CD4-positive, alpha-beta memory T cell (primary cell): ENCODE measurements around the gene ANKMY1. TPM values are rescaled to one million over a fixed set of nuclear protein-coding genes. Genes with fewer than 3 reads are reported as not detected.
A peak's percentile ranks its signal among the peaks of the same experiment; 100 is the strongest.

Experiments
- CTCF ChIA-PET: fragments of 350-600 bp; sonication (Branson Sonifier 250); formaldehyde crosslinking; loops from one replicate; lab custom pipeline; 2021; ENCODE audit warnings: inconsistent platforms; ENCODE audit not compliant: partially characterized antibody; lab: Charles Lee
- POLR2A ChIA-PET: fragments of 350-600 bp; sonication (Branson Sonifier 250); formaldehyde crosslinking; loops from one replicate; lab custom pipeline; 2021; ENCODE audit not compliant: partially characterized antibody; lab: Charles Lee
- DNase-seq, 5 donors: peaks; one replicate each; pipeline versions ENCODE4 v3.0.0 to v3.0.0-alpha.2; 2020 to 2022; ENCODE audit warnings: mixed read lengths in 1 of 5
- H3K27ac ChIP-seq: one replicate; pipeline ENCODE4 v1.7.0; 2013; ENCODE audit warnings: low read depth, low read length
- H3K27me3 ChIP-seq: 2 replicates; pipeline ENCODE4 v1.7.0; 2013; ENCODE audit warnings: mild to moderate bottlenecking, low read length, moderate library complexity; ENCODE audit not compliant: insufficient read depth
- H3K36me3 ChIP-seq: 2 replicates; pipeline ENCODE4 v1.7.0; 2013; ENCODE audit warnings: mild to moderate bottlenecking, low read length, moderate library complexity; ENCODE audit not compliant: insufficient read depth
- H3K4me1 ChIP-seq: 2 replicates; pipeline ENCODE4 v1.7.0; 2013; ENCODE audit warnings: mild to moderate bottlenecking, low read length, moderate library complexity; ENCODE audit not compliant: insufficient read depth
- H3K4me3 ChIP-seq, 2 donors: one replicate each; pipeline ENCODE4 v1.7.0; 2013; ENCODE audit warnings: low read length in 2 of 2, mild to moderate bottlenecking in 1 of 2
- H3K9me3 ChIP-seq, 2 donors: one replicate each; pipeline ENCODE4 v1.7.0; 2013; ENCODE audit warnings: low read length in 2 of 2, control low read depth in 1 of 2; ENCODE audit not compliant: control insufficient read depth in 1 of 2
- H3K27ac Mint-ChIP-seq, 7 donors: one replicate each; pipeline ENCODE4 v1.8.0; 2020 to 2021; ENCODE audit warnings: mixed read lengths in 7 of 7, mild to moderate bottlenecking in 6 of 7, inconsistent platforms in 3 of 7, moderate library complexity in 3 of 7
- H3K27me3 Mint-ChIP-seq, 2 donors: one replicate each; pipeline ENCODE4 v1.8.0; 2020 to 2021; ENCODE audit warnings: mixed read lengths in 2 of 2
- H3K36me3 Mint-ChIP-seq, 2 donors: one replicate each; pipeline ENCODE4 v1.8.0; 2020 to 2021; ENCODE audit warnings: mixed read lengths in 2 of 2, inconsistent platforms in 1 of 2, mild to moderate bottlenecking in 1 of 2
- H3K4me1 Mint-ChIP-seq, 4 donors: one replicate each; pipeline ENCODE4 v1.8.0; 2020 to 2021; ENCODE audit warnings: mixed read lengths in 4 of 4, mild to moderate bottlenecking in 1 of 4
- H3K4me3 Mint-ChIP-seq, 8 donors: one replicate each; pipeline ENCODE4 v1.8.0; 2020 to 2021; ENCODE audit warnings: mixed read lengths in 8 of 8, mild to moderate bottlenecking in 7 of 8, moderate library complexity in 6 of 8, inconsistent platforms in 3 of 8
- H3K9me3 Mint-ChIP-seq, 8 donors: one replicate each; pipeline ENCODE4 v1.8.0; 2020 to 2021; ENCODE audit warnings: mixed read lengths in 8 of 8, mild to moderate bottlenecking in 5 of 8, inconsistent platforms in 3 of 8, moderate library complexity in 1 of 8
- intact Hi-C: fragments of 100-400 bp; cut with micrococcal nuclease; formaldehyde crosslinking; loops from one replicate; pipeline ENCODE4 v1.15.1; 2023
- polyA plus RNA-seq, 2 donors: library from polyadenylated mRNA; unstranded; fragments of 300-500 nt; fragmentation: Illumina TruSeq; gene quantifications; one replicate each; pipeline ENCODE4 v1.2.3, GENCODE V29; 2021
- total RNA-seq, 2 experiments: library from RNA; stranded (reverse); gene quantifications; one replicate each; pipeline ENCODE4 v1.2.3, GENCODE V29; 2021

Gene ANKMY1
- total and polyA plus RNA-seq, 4 experiments from 2014 or later: 9.4 to 84.8 (median 43.3) TPM

DNA sequence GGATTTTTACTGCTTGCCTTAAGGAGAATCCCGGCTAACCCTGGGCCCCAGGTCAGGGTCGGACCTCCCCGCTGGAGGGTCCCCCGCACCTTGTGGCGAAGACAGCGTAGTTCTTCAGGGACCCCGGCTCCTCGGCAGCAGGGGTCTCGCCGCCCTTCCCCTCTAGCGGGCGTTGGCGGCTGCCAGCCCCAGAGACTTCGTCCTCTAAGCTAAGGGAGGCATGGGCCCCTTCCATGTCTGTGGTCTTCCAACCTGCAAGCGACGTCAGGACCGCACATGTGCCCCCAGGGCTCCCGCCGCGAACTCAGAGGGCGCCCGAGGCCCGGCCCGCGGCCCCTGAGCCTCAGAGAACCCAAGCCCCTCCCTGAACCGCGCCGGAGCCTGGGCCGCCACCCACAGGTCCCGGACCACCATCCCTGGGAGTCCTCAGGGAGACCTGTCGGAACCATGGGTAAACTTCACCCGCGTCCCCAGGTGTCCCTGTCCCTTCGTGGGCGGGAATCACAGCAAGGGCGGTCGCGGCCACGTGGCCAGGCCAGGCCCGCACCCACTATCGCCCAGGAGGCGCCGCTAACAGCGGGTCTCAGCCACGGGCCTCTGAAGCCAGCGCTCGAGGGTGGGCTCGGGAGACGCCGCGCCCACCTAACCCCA is 562 bp downstream of the ANKMY1 start:
- Mint-ChIP-seq H3K9me3 (peaks cover 0 to 3% (median 0%) of the 10 kb centered on the region in 8 donors), H3K4me1 (peaks cover 26 to 53% (median 40%) of the 10 kb centered on the region in 4 donors), H3K27ac (peak overlapping the region in 3 of 7 donors; percentile 32 to 83 (median 42)), H3K36me3 (peaks cover 10 to 35% of the 10 kb centered on the region in 2 donors), H3K4me3 (peak overlapping the region; percentile 47 to 74 (median 53)), H3K27me3 (no peaks in the 10 kb centered on the region)
- Histone ChIP-seq H3K4me1 (peaks cover 50% of the 10 kb centered on the region), H3K36me3 (peaks cover 18% of the 10 kb centered on the region), H3K4me3 (no peak overlapping the region), H3K27ac (no peak overlapping the region), H3K9me3 (no peaks in the 10 kb centered on the region), H3K27me3 (no peaks in the 10 kb centered on the region)
- POLR2A ChIA-PET: interaction anchor here (0.6 to 12.6 kb wide), 3 partner anchors 16 to 1093 kb away, joined by 4 to 249 read pairs (median 13); partner anchors contain the start of genes CAPN10 and RNPEPL1
- intact Hi-C loops: no loop called here
- CTCF ChIA-PET: interaction anchor here (1.1 to 5.2 kb wide), 7 partner anchors 9 to 64 kb away, joined by 3 to 26 read pairs (median 9); partner anchors contain the start of gene CAPN10
- DNase-seq: no peak

GRCh38 chr2:240556553-240557100 is 1.2 kb downstream of the ANKMY1 start:
- POLR2A ChIA-PET: interaction anchor here (0.6 to 12.6 kb wide), 3 partner anchors 16 to 1093 kb away, joined by 4 to 249 read pairs (median 13); partner anchors contain the start of genes CAPN10 and RNPEPL1
- CTCF ChIA-PET: interaction anchor here (0.7 to 5.2 kb wide), 6 partner anchors 10 to 284 kb away, joined by 3 to 26 read pairs (median 11); partner anchors contain the start of gene CAPN10

DNA sequence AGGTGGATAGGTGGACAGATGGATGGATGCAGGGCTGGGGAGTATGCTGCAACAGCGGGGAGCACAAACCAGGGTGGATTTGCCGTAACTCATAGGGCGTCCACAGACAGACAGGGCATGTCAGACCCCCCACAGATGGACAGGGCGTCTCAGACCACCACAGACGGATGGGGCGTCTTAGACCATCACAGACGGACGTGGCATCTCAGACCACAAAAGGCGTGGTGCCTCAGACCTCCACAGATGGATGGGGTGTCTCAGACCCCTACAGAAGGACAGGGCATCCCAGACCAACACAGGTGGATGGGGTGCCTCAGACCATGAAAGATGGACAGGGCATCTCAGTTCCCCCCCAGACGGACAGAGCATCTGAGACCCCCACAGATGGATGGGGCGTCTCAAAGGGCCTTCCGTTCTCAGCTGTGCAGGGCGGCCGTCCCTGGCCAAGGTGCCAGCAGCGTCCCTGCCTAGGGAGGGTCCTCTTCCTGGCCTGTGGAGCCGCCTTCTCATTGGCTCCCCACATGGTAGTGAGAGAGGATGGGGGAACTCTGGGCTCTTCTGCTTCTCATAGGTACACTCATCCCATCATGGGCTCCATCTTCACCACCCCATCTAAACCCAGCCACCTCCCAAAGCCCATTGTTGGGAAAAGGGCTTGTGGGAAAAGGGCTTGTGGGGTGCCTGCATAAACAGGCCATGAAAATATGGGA is 2.1 kb downstream of the ANKMY1 start:
- DNase-seq: no peak
- POLR2A ChIA-PET: interaction anchor here (12.6 kb wide), 1 partner anchor 17 kb away, joined by 249 read pairs; the partner anchor contains the start of gene RNPEPL1
- no peak overlapping the region for H3K4me3 ChIP-seq
- peak overlapping the region in 1 of 7 donors; percentile 60 for H3K27ac Mint-ChIP-seq
- H3K36me3 ChIP-seq: peaks cover 27% of the 10 kb centered on the region
- intact Hi-C loops: loop anchor here (1.0 kb wide), 1 partner anchor 11 kb away; no protein-coding TSS in a partner anchor
- H3K27me3 ChIP-seq: no peaks in the 10 kb centered on the region
- H3K27ac ChIP-seq: no peak overlapping the region
- CTCF ChIA-PET: interaction anchor here (1.4 to 5.2 kb wide), 4 partner anchors 10 to 41 kb away, joined by 3 to 26 read pairs (median 21); partner anchors contain the start of gene CAPN10
- peaks cover 19 to 41% of the 10 kb centered on the region in 2 donors for H3K36me3 Mint-ChIP-seq
- H3K27me3 Mint-ChIP-seq: no peaks in the 10 kb centered on the region
- H3K4me1 Mint-ChIP-seq: peaks cover 21 to 44% (median 28%) of the 10 kb centered on the region in 4 donors
- H3K4me3 Mint-ChIP-seq: peak overlapping the region in 2 of 8 donors; percentile 39 to 51
- H3K9me3 ChIP-seq: no peaks in the 10 kb centered on the region
- peaks cover 0 to 4% (median 0%) of the 10 kb centered on the region in 8 donors for H3K9me3 Mint-ChIP-seq
- H3K4me1 ChIP-seq: peaks cover 39% of the 10 kb centered on the region

More at GRCh38 chr2:240556553-240557100, 1.2 kb downstream of the ANKMY1 start:
- Mint-ChIP-seq H3K4me1 (peaks cover 24 to 51% (median 35%) of the 10 kb centered on the region in 4 donors), H3K36me3 (peaks cover 14 to 39% of the 10 kb centered on the region in 2 donors), H3K9me3 (peaks cover 0 to 3% (median 0%) of the 10 kb centered on the region in 8 donors), H3K27ac (peak overlapping the region in 6 of 7 donors; percentile 4 to 83 (median 37)), H3K4me3 (peak overlapping the region; percentile 47 to 74 (median 53)), H3K27me3 (no peaks in the 10 kb centered on the region)
- intact Hi-C loops: loop anchor here (1.0 kb wide), 1 partner anchor 10 kb away; no protein-coding TSS in a partner anchor
- Histone ChIP-seq H3K27me3 (no peaks in the 10 kb centered on the region), H3K4me3 (no peak overlapping the region), H3K36me3 (peaks cover 23% of the 10 kb centered on the region), H3K9me3 (no peaks in the 10 kb centered on the region), H3K4me1 (peaks cover 44% of the 10 kb centered on the region), H3K27ac (no peak overlapping the region)
- DNase-seq: peak; percentile 68 to 77 (median 73)

GRCh38 chr2:240554767-240555493 is 2.9 kb downstream of the ANKMY1 start:
- POLR2A ChIA-PET: interaction anchor here (1.1 to 12.6 kb wide), 2 partner anchors 18 to 31 kb away, joined by 4 to 249 read pairs; partner anchors contain the start of genes CAPN10 and RNPEPL1
- Mint-ChIP-seq H3K27me3 (no peaks in the 10 kb centered on the region), H3K27ac (peak overlapping the region in 1 of 7 donors; percentile 60), H3K9me3 (peaks cover 0 to 5% (median 0%) of the 10 kb centered on the region in 8 donors), H3K36me3 (peaks cover 21 to 44% of the 10 kb centered on the region in 2 donors), H3K4me3 (peak overlapping the region in 2 of 8 donors; percentile 39 to 51), H3K4me1 (peaks cover 20 to 43% (median 27%) of the 10 kb centered on the region in 4 donors)
- Histone ChIP-seq H3K27ac (no peak overlapping the region), H3K4me3 (no peak overlapping the region), H3K4me1 (peaks cover 39% of the 10 kb centered on the region), H3K9me3 (no peaks in the 10 kb centered on the region), H3K27me3 (no peaks in the 10 kb centered on the region), H3K36me3 (peaks cover 27% of the 10 kb centered on the region)
- no peak for DNase-seq
- CTCF ChIA-PET: interaction anchor here (3.0 to 5.2 kb wide), 3 partner anchors 11 to 31 kb away, joined by 19 to 26 read pairs (median 23); partner anchors contain the start of gene CAPN10
- intact Hi-C loops: no loop called here

DNA sequence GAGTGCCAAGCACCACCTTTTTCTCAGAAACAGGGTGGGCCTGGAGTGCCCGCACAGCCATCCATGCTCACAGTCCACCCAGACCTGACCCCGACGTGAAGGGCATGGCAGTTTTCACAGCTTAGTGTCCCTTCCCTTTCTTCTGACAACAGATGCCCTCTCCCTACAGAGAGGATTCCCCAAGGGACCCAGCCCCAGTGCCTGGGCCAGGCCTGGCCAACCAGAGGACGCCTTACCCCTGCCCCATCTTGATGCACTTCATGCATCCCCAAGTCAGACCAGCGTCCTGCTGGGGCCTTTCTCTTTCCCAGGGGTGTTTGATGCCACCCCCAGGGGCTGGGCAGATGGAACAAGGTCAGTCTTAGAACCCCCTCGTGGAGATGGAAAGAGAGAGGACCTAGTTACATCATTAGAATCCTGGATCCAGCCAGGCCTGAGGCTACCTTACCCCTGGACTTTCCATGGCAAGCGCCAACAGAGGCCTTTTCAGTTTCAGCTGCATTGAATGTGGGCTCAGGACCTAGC is 3.8 kb downstream of the ANKMY1 start:
- H3K36me3 ChIP-seq: peaks cover 27% of the 10 kb centered on the region
- no peak for DNase-seq
- ChIA-PET POLR2A (interaction anchor here (1.1 to 12.6 kb wide), 2 partner anchors 19 to 32 kb away, joined by 4 to 249 read pairs; partner anchors contain the start of genes CAPN10 and RNPEPL1), CTCF (interaction anchor here (3.0 to 5.2 kb wide), 3 partner anchors 12 to 26 kb away, joined by 15 to 23 read pairs (median 19); no protein-coding TSS in a partner anchor)
- Mint-ChIP-seq H3K4me3 (no peak overlapping the region), H3K36me3 (peaks cover 21 to 40% of the 10 kb centered on the region in 2 donors), H3K27ac (no peak overlapping the region), H3K27me3 (no peaks in the 10 kb centered on the region), H3K9me3 (peaks cover 0 to 5% (median 0%) of the 10 kb centered on the region in 8 donors), H3K4me1 (peaks cover 13 to 34% (median 19%) of the 10 kb centered on the region in 4 donors)
- no peaks in the 10 kb centered on the region for H3K27me3 ChIP-seq
- H3K4me1 ChIP-seq: peaks cover 30% of the 10 kb centered on the region
- no peak overlapping the region for H3K27ac ChIP-seq
- H3K9me3 ChIP-seq: no peaks in the 10 kb centered on the region
- no peak overlapping the region for H3K4me3 ChIP-seq
- intact Hi-C loops: no loop called here

GRCh38 chr2:240551811-240552210 is 6.0 kb downstream of the ANKMY1 start:
- Histone ChIP-seq H3K27ac (no peak overlapping the region), H3K36me3 (peaks cover 27% of the 10 kb centered on the region), H3K9me3 (no peaks in the 10 kb centered on the region), H3K4me3 (no peak overlapping the region), H3K4me1 (peaks cover 8% of the 10 kb centered on the region), H3K27me3 (no peaks in the 10 kb centered on the region)
- no peak overlapping the region for H3K4me3 Mint-ChIP-seq
- no peak overlapping the region for H3K27ac Mint-ChIP-seq
- intact Hi-C loops: no loop called here
- POLR2A ChIA-PET: interaction anchor here (1.3 to 12.6 kb wide), 2 partner anchors 21 to 35 kb away, joined by 3 to 249 read pairs; partner anchors contain the start of genes CAPN10 and RNPEPL1
- no peaks in the 10 kb centered on the region for H3K27me3 Mint-ChIP-seq
- peaks cover 7 to 21% (median 9%) of the 10 kb centered on the region in 4 donors for H3K4me1 Mint-ChIP-seq
- H3K9me3 Mint-ChIP-seq: peaks cover 0 to 7% (median 0%) of the 10 kb centered on the region in 8 donors
- DNase-seq: no peak
- peaks cover 17 to 38% of the 10 kb centered on the region in 2 donors for H3K36me3 Mint-ChIP-seq
- CTCF ChIA-PET: interaction anchor here (1.5 to 3.6 kb wide), 3 partner anchors 14 to 37 kb away, joined by 7 to 15 read pairs (median 10); no protein-coding TSS in a partner anchor
